ENCODE measurements around the gene PPM1L.
"Not testable (repeated sequence)": the region's sequence is repeated elsewhere in the genome, so short reads cannot be mapped to it uniquely, and the experiment has no call there.

Gene PPM1L

GRCh38 chr3:160987982-160988964 is 232.2 kb downstream of the PPM1L start:
- no peak for DNase-seq (ENCODE audit: low spot score)

- DNase-seq (ENCODE audit: low spot score) = no peak
Observed at GRCh38 chr3:160990446-160990845, 234.4 kb downstream of the PPM1L start.

GRCh38 chr3:160992712-160993111 is 236.7 kb downstream of the PPM1L start:
- no peak for DNase-seq (ENCODE audit: low spot score)

- no peak for DNase-seq (ENCODE audit: low spot score)
Observed at GRCh38 chr3:160996811-160997210, 240.8 kb downstream of the PPM1L start.

GRCh38 chr3:160998581-160998980 is 242.6 kb downstream of the PPM1L start:
- DNase-seq (ENCODE audit: low spot score) = no peak

GRCh38 chr3:160999274-160999673 is 243.2 kb downstream of the PPM1L start:
- no peak for DNase-seq (ENCODE audit: low spot score)

- DNase-seq (ENCODE audit: low spot score) = no peak
Observed at GRCh38 chr3:161008086-161008485, 252.1 kb downstream of the PPM1L start.

DNA sequence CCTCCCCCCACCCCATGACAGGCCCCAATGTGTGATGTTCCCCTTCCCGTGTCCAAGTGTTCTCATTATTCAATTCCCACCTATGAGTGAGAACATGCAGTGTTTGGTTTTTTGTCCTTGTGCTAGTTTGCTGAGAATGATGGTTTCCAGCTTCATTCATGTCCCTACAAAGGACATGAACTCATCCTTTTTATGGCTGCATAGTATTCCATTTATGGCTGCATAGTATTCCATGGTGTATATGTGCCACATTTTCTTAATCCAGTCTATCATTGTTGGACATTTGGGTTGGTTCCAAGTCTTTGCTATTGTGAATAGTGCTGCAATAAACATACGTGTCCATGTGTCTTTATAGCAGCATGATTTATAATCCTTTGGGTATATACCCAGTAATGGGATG is 254.1 kb downstream of the PPM1L start:
- not testable (repeated sequence) for DNase-seq (ENCODE audit: low spot score)

DNA sequence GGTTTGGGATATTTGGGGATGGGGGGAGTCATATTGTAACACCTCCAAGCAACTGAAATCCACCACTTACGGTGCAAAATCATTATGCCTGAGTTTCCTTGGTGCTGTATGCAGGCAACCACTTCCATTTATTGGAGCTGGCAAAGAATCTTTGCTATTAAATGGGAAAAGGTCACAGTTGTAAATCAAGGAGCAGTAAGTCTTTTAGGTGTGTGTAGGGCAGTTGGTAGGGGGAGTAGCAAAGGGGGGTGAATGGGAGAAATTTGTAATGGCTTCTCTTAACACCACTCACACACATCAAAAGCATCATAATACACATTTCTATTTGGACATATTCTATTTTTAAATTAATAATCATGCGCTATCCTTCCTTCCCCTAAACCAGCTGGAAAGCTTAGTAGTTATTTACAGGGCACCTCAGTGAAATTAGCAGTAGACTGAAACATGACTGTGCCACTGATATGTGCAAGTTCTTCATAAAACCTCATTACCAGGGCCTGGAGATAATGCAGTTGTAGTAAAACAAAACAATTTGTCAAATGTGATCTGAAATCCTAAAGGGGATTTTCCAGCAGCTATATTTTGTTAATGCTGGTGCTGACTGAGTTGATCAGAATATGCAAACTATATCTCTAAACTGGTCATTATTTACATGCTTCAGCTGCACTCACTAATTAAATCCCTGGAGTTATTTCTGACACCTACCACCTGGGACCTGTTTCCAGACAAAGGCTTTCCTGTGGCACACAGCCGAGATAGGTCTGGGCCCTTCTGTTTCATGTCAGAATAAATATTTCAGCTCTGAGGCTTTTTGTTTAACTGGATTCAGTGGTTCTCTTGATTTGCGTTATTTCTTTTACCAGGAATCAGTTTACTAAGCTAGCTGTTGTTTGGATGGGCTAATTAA is 259.1 kb downstream of the PPM1L start:
- no peak for DNase-seq (ENCODE audit: low spot score)

GRCh38 chr3:161016417-161017313 is 260.6 kb downstream of the PPM1L start:
- no peak for DNase-seq (ENCODE audit: low spot score)

DNA sequence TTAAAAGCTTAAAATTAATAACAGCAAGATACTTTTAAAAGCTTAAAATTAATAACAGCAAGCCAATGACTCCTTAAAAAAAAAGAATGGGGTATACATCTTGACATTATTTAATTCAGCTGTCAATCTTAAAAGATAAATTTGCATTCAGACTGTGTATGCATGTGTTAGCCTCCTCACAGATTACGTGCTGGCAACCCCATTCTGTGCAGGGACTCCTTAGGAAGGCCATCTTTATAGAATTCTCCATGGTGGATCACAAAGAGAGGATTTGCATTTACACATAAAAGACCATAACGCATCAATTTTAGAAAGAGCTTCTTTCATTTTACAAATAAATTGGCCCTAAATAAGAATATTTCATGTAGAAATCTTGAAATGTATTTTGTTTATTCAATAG is 261.9 kb downstream of the PPM1L start:
- no peak for DNase-seq (ENCODE audit: low spot score)

GRCh38 chr3:161020256-161020655 is 264.2 kb downstream of the PPM1L start:
- DNase-seq (ENCODE audit: low spot score) = no peak

- no peak for DNase-seq (ENCODE audit: low spot score)
Observed at GRCh38 chr3:161025911-161026310, 269.9 kb downstream of the PPM1L start.

DNA sequence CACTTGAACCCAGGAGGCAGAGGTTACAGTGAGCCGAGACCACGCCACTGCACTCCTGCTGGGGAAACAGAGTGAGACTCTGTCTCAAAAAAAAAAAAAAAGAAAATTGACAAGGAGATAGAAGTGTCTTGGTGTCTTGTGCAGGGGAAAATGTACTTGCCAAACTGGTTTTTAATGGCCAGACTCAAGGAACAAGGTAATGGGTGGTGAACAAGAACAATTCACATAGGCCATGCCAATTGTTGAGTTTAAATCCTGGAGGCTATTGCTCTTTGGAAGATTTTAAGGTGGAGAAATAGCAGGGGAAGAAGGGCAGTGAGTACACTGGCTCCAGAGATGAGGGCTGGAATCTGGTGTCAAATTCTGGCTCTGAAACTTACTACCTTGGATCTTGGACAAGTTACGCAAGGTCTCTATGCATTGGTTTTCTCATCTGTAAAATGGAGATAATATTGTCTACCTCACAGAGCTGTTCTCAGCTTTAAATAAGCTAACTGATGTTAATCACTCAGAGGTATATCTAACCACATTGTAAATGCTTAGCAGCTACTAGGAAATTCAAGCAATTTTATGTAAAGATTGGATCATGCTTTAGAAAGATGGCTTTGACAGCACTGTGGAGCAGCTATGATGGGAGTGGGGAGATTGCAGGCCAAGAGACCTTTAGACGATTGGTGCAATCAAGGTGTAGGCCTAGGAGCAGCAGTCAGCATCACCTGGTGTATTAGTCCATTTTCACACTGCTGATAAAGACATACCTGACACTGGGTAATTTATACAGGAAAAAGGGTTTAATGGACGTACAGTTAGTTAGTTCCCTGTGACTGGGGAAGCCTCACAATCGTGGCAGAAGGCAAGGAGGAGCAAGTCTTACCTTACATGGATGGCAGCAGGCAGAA is 270.8 kb downstream of the PPM1L start:
- DNase-seq (ENCODE audit: low spot score) = no peak

DNA sequence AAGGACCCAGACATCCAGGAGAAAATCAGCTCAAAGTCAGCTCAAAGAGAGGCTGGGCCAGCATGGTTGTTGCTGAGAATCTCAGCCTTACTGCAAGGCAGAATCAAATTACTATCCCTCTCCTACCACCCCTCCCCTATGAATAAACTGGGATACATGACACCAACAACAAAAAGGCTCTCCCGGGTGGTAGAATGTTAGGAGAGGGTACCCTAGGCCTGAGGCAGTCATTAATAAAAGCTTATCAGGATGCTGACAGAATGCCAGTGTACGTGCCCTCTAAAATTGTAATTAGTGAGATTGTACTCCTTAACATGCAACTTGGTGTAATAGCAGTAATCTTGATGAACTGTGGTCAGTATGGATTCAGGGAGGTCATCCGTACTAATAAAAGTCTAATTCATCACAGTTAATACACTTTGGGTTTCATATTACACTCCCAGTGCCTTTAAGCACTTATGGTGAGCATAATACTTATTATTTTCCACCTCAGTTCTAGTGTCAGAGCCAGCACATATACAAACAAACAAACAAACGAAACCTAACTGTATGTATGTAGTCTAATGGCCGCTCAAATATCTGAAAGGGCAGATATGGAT is 272.6 kb downstream of the PPM1L start:
- DNase-seq (ENCODE audit: low spot score) = no peak

DNA sequence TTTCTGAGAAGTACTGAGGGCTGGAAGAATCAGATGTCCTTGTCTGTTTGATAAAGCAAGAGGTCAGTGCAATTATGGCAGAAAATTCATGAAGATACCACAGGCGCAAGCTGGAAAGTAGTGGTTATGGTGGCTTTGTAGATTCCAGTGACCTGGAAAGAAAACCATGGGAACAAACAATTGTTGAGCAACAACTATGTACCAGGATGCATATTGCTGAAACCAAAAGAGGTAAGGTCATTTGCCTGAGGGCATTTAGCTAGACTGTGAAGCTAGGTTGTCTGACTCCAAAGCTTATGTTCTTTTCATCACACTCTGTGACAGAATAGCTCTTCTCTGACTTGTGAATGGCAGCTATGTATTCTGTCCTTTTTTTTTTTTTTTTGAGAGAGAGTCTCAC is 275.1 kb downstream of the PPM1L start:
- no peak for DNase-seq (ENCODE audit: low spot score)

- not testable (repeated sequence) for DNase-seq (ENCODE audit: low spot score)
Observed at GRCh38 chr3:161034913-161035550, 279.0 kb downstream of the PPM1L start.

GRCh38 chr3:161035711-161036110 is 279.7 kb downstream of the PPM1L start:
- no peak for DNase-seq (ENCODE audit: low spot score)

DNA sequence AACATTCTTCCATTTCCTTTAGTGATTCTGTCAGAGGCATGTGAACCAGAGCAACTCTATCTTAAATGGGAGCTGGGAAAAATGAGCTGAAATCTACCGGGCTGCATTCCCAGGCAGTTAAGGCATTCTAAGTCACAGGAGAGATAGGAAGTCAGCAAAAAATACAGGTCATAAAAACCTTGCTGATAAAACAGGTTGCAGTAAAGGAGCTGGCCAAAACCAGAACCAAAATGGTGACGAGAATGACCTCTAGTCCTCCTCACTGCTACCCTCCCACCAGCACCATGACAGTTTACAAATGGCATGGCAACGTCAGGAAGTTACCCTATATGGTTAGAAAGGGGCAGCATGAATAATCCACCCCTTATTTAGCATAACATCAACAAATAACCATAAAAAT is 282.7 kb downstream of the PPM1L start:
- no peak for DNase-seq (ENCODE audit: low spot score)

- no peak for DNase-seq (ENCODE audit: low spot score)
Observed at GRCh38 chr3:161042023-161042501, 286.0 kb downstream of the PPM1L start.
